GM12801 (cell line): ENCODE data around the gene NGFR.

Experiments
- CTCF ChIP-seq: IDR thresholded peaks from one replicate; pipeline ENCODE4 v1.5.1; 2011; ENCODE audit warnings: control low read depth; ENCODE audit not compliant: insufficient read length; ENCODE audit errors: extremely low read depth

NGFR gene

GRCh38 chr17:49514071-49514721 lies 19.1 kb downstream of the NGFR start:
- no peak for TF ChIP-seq CTCF

- TF ChIP-seq CTCF = no peak
Measured at GRCh38 chr17:49515196-49515770, 20.2 kb downstream of the NGFR start.

- no peak for TF ChIP-seq CTCF
Measured at GRCh38 chr17:49516180-49516579, 21.1 kb downstream of the NGFR start.

GRCh38 chr17:49518346-49519078 lies 23.4 kb downstream of the NGFR start:
- TF ChIP-seq CTCF = no peak

- TF ChIP-seq CTCF = no peak
Measured at GRCh38 chr17:49519781-49520180, 24.7 kb downstream of the NGFR start.

- TF ChIP-seq CTCF = no peak
Measured at GRCh38 chr17:49520386-49521087, 25.4 kb downstream of the NGFR start.

GRCh38 chr17:49521088-49521450 lies 26.0 kb downstream of the NGFR start:
- no peak for TF ChIP-seq CTCF
